HEK293T (cell line): Measurements from ENCODE around the gene TLR6.

ENCODE experiments used
- CTCF ChIA-PET: fragments of 350-600 bp; formaldehyde crosslinking; extraction: SDS; loops from one replicate; lab custom pipeline; 2021; ENCODE audit warnings: antibody characterized with exemption, inconsistent platforms; lab: Yijun Ruan, JAX
- POLR2A ChIA-PET: fragments of 350-600 bp; formaldehyde crosslinking; extraction: SDS; loops from one replicate; lab custom pipeline; 2020; ENCODE audit warnings: antibody characterized with exemption, inconsistent platforms; lab: Yijun Ruan, JAX
- DNase-seq: peaks from one replicate; pipeline ENCODE4 v3.0.0; 2012; ENCODE audit warnings: mixed read lengths; ENCODE audit errors: extremely low spot score
- ARNT ChIP-seq: fragments of 450-650 bp; IDR thresholded peaks from 2 replicates; pipeline ENCODE4 v1.6.1; 2017; ENCODE audit warnings: mild to moderate bottlenecking
- BHLHE40 ChIP-seq: fragments of 450-650 bp; IDR thresholded peaks from 2 replicates; pipeline ENCODE4 v1.6.1; 2016; ENCODE audit warnings: mild to moderate bottlenecking, moderate library complexity, borderline replicate concordance
- CTBP1 ChIP-seq: fragments of 450-650 bp; IDR thresholded peaks from 2 replicates; pipeline ENCODE4 v1.6.1; 2016; ENCODE audit warnings: borderline replicate concordance
- ELF4 ChIP-seq: fragments of 450-650 bp; IDR thresholded peaks from 2 replicates; pipeline ENCODE4 v1.6.1; 2017; ENCODE audit warnings: antibody characterized with exemption
- FOXA1 ChIP-seq: fragments of 450-650 bp; IDR thresholded peaks from 2 replicates; pipeline ENCODE4 v1.6.1; 2016; ENCODE audit warnings: mild to moderate bottlenecking
- FOXK2 ChIP-seq: fragments of 450-650 bp; IDR thresholded peaks from 2 replicates; pipeline ENCODE4 v1.6.1; 2016; ENCODE audit warnings: mild to moderate bottlenecking
- FOXM1 ChIP-seq: fragments of 450-650 bp; IDR thresholded peaks from 2 replicates; pipeline ENCODE4 v1.6.1; 2017; ENCODE audit warnings: mild to moderate bottlenecking, borderline replicate concordance
- HDGF ChIP-seq: fragments of 450-650 bp; IDR thresholded peaks from 2 replicates; pipeline ENCODE4 v1.6.1; 2017; ENCODE audit warnings: antibody characterized with exemption, borderline replicate concordance
- L3MBTL2 ChIP-seq: fragments of 450-650 bp; conservative IDR thresholded peaks from 2 replicates; pipeline ENCODE4 v1.6.1; 2016; ENCODE audit warnings: mild to moderate bottlenecking
- LEF1 ChIP-seq: fragments of 450-650 bp; IDR thresholded peaks from 2 replicates; pipeline ENCODE4 v1.6.1; 2017; ENCODE audit warnings: mild to moderate bottlenecking, borderline replicate concordance
- NFRKB ChIP-seq: fragments of 450-650 bp; IDR thresholded peaks from 2 replicates; pipeline ENCODE4 v1.6.1; 2016; ENCODE audit warnings: mild to moderate bottlenecking, moderate library complexity
- SP1 ChIP-seq: fragments of 450-650 bp; IDR thresholded peaks from 2 replicates; pipeline ENCODE4 v1.6.1; 2017
- SUZ12 ChIP-seq: fragments of 450-650 bp; IDR thresholded peaks from 2 replicates; pipeline ENCODE4 v1.6.1; 2016; ENCODE audit warnings: mild to moderate bottlenecking
- TARDBP ChIP-seq: fragments of 450-650 bp; IDR thresholded peaks from 2 replicates; pipeline ENCODE4 v1.6.1; 2016
- ZNF384 ChIP-seq: fragments of 450-650 bp; IDR thresholded peaks from 2 replicates; pipeline ENCODE4 v1.6.1; 2016
- TF ChIP-seq, protein P1 (sequence below): fragments of 450-650 bp; IDR thresholded peaks from 2 replicates; pipeline ENCODE4 v1.6.1; 2016

Gene TLR6

DNA sequence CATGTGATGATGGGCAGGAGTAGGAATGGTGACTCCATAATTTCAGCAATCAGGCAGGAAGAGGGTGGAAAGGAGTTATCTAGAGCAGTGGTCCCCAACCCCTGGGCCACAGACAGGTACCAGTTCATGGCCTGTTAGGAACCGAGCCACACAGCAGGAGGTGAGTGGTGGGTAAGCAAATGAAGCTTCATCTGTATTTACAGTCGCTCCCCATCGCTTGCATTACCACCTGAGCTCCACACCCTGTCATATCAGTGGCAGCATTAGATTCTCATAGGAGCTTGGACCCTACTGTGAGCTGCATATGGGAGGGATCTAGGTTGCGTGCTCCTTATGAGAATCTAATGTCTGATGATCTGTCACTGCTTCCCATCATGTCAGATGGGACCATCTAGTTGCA lies 72.5 kb downstream of the TLR6 start:
- CTCF ChIA-PET = no interaction called here
- DNase-seq = no peak
- TF ChIP-seq FOXK2 (no peak), SUZ12 (no peak), ELF4 (no peak), LEF1 (no peak), ARNT (no peak), FOXA1 (no peak), FOXM1 (no peak), BHLHE40 (no peak), L3MBTL2 (no peak), HDGF (no peak), ZNF384 (no peak), NFRKB (no peak), TARDBP (no peak), SP1 (no peak), CTBP1 (no peak)
- TF ChIP-seq, protein P1, sequence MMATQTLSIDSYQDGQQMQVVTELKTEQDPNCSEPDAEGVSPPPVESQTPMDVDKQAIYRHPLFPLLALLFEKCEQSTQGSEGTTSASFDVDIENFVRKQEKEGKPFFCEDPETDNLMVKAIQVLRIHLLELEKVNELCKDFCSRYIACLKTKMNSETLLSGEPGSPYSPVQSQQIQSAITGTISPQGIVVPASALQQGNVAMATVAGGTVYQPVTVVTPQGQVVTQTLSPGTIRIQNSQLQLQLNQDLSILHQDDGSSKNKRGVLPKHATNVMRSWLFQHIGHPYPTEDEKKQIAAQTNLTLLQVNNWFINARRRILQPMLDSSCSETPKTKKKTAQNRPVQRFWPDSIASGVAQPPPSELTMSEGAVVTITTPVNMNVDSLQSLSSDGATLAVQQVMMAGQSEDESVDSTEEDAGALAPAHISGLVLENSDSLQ = no peak
- POLR2A ChIA-PET = no interaction called here

DNA sequence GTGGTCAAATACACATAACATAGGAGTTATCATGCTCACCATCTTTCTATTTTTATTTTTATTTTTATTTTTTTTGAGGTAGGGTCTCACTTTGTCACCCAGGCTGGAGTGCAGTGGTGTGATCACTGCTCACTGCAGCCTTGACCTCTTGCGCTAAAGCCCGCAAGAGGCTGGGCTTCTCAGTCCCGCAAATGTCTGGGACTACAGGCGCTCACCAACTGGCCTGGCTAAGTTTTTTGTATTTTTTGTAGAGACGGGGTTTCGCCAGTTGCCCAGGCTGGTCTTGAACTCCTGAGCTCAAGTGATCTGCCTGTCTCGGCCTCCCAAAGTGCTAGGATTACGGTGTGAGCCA lies 73.5 kb downstream of the TLR6 start:
- DNase-seq = no peak
- CTCF ChIA-PET = interaction anchor here (0.6 to 2.3 kb wide), 9 partner anchors 9 to 895 kb away, joined by 3 to 23 read pairs (median 4); no protein-coding TSS in a partner anchor
- TF ChIP-seq CTBP1 (no peak), L3MBTL2 (no peak), ARNT (no peak), FOXA1 (no peak), BHLHE40 (no peak), NFRKB (no peak), LEF1 (no peak), ELF4 (no peak), TARDBP (no peak), HDGF (no peak), FOXK2 (no peak), ZNF384 (no peak), SP1 (no peak), FOXM1 (no peak), SUZ12 (no peak)
- TF ChIP-seq, protein P1 = no peak
- POLR2A ChIA-PET = interaction anchor here (0.8 kb wide), 1 partner anchor 17 kb away, joined by 3 read pairs; no protein-coding TSS in a partner anchor

DNA sequence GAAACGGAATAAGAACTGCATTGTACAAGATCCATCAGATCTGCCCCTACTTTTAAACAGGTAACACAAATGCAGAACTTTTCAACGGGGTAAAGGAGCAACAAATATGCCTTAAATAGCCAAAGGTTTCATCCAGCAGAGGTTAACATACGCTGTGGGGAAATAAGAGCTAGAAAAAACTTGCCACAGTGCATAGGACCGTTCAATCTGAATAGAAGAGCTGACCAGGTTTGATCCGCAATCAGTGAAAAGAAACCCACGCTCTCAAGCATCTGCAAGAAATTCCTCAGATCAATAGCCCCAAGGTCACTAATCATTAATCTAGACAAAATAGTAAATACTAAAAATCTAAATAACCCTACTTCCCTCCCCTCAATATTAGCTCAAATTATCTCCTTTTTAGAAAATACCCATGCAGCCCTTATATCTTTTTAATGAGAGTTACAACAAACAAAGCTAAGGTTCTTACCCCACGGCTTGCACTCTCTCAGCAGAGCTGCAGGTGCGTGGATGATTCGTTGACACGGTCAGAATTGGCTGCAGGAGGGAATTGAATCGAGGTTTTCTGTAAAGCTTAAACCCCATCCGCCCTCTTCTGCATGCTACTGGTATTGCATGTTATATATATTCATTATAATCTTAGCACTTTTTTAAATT lies 74.0 kb downstream of the TLR6 start, which contains the start of gene TLR10:
Gene TLR10 (minus strand): TSS at position 539 of the 657 bp plus-strand sequence. CDS start 7,400 bp downstream, outside the sequence.
- DNase-seq = peak; percentile 23
- ChIA-PET CTCF (interaction anchor here (0.5 to 2.3 kb wide), 13 partner anchors 9 to 895 kb away, joined by 3 to 23 read pairs (median 3); no protein-coding TSS in a partner anchor), POLR2A (interaction anchor here (0.8 kb wide), 1 partner anchor 17 kb away, joined by 3 read pairs; no protein-coding TSS in a partner anchor)
- no peak for TF ChIP-seq HDGF
- no peak for TF ChIP-seq LEF1
- TF ChIP-seq, protein P1 = no peak
- no peak for TF ChIP-seq SP1
- no peak for TF ChIP-seq FOXA1
- no peak for TF ChIP-seq ZNF384
- no peak for TF ChIP-seq SUZ12
- no peak for TF ChIP-seq BHLHE40
- no peak for TF ChIP-seq ARNT
- no peak for TF ChIP-seq CTBP1
- no peak for TF ChIP-seq ELF4
- no peak for TF ChIP-seq NFRKB
- no peak for TF ChIP-seq FOXK2
- TF ChIP-seq TARDBP = no peak
- no peak for TF ChIP-seq L3MBTL2
- no peak for TF ChIP-seq FOXM1

DNA sequence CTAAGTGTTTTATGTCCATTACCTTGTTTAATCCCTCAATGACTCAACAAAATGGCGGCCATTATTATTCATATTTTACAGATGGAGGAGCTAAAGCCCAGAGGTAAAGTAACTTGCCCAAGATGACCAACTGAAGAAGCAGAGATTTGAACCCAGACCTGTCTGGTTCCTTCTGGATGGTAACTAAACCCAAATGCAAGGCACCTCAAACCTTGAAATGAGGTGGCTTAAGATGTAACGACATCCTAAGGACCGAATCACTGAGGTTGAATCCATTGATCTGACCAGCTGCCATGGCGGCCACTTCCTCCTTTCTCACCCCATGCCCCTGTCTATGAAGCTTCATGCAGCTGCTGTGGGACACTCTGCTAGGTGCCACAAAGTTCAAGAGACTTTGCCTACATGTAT lies 74.8 kb downstream of the TLR6 start:
- POLR2A ChIA-PET = no interaction called here
- CTCF ChIA-PET = interaction anchor here (0.5 to 2.3 kb wide), 9 partner anchors 9 to 502 kb away, joined by 3 to 23 read pairs (median 3); no protein-coding TSS in a partner anchor
- DNase-seq = no peak
- TF ChIP-seq ZNF384 (no peak), L3MBTL2 (no peak), CTBP1 (no peak), TARDBP (no peak), FOXA1 (no peak), NFRKB (no peak), ARNT (no peak), SUZ12 (no peak), FOXM1 (no peak), SP1 (no peak), BHLHE40 (no peak), LEF1 (no peak), ELF4 (no peak)

DNA sequence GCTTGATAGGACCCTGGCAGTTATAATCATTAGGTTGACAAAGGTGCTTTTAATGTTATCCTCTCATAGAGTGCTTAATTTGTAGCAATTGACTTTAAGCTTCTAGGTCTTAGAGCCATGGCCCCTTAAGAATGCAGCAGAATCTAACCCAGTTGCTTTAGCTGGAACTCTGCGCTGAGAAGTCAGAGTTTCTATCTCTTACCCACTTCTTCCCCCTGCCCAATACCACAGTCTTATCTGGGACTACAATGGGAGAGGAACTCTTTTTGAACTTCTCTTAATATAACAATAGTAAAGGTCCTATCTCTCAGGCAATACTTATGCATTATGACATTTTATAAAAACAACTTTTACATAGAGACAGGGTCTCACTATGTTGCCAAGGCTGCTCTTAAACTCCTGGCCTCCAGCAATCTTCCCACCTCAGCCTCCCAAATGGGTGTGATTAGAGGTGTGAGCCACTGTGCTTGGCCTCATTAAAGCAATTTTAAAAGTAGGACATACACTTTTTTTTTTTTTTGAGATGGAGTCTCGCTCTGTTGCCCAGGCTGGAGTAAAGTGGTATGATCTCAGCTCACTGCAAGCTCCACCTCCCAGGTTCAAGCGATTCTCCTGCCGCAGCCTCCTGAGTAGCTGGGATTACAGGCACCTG lies 75.7 kb downstream of the TLR6 start:
- POLR2A ChIA-PET = no interaction called here
- CTCF ChIA-PET = interaction anchor here (0.7 to 2.3 kb wide), 2 partner anchors 22 to 78 kb away, joined by 4 to 23 read pairs; no protein-coding TSS in a partner anchor
- DNase-seq = no peak
- TF ChIP-seq ELF4 (no peak), L3MBTL2 (no peak), CTBP1 (no peak), TARDBP (no peak), SUZ12 (no peak), FOXA1 (no peak), LEF1 (no peak), HDGF (no peak), FOXK2 (no peak), FOXM1 (no peak), BHLHE40 (no peak), SP1 (no peak), ZNF384 (no peak), ARNT (no peak), NFRKB (no peak)
- TF ChIP-seq, protein P1 = no peak
